Measurements from ENCODE around the gene MOCS2. TPM values are rescaled to one million over a fixed set of nuclear protein-coding genes. Genes with fewer than 3 reads are reported as not detected.

The MOCS2 gene
- polyA plus RNA-seq, 3 donors from 2014 or later = 33.3 to 59.9 (median 40.7) TPM

GRCh38 chr5:53055365-53055764 is 54.2 kb downstream of the MOCS2 start:
- no peaks in the 10 kb centered on the region for H3K9me3 Mint-ChIP-seq
- H3K27me3 Mint-ChIP-seq (ENCODE audit: low read depth in 3 of 3) = peaks cover 2 to 7% (median 3%) of the 10 kb centered on the region in 3 donors
- H3K4me1 Mint-ChIP-seq = no peaks in the 10 kb centered on the region
- H3K4me3 Mint-ChIP-seq = no peak overlapping the region
- H3K27ac Mint-ChIP-seq = no peak overlapping the region
- DNase-seq = no peak
- H3K36me3 Mint-ChIP-seq = no peaks in the 10 kb centered on the region

GRCh38 chr5:53053364-53053763 is 56.2 kb downstream of the MOCS2 start:
- no peak overlapping the region for H3K27ac Mint-ChIP-seq
- H3K9me3 Mint-ChIP-seq = no peaks in the 10 kb centered on the region
- H3K4me1 Mint-ChIP-seq = no peaks in the 10 kb centered on the region
- DNase-seq = no peak
- peaks cover 2 to 10% (median 3%) of the 10 kb centered on the region in 3 donors for H3K27me3 Mint-ChIP-seq (ENCODE audit: low read depth in 3 of 3)
- no peaks in the 10 kb centered on the region for H3K36me3 Mint-ChIP-seq
- H3K4me3 Mint-ChIP-seq = no peak overlapping the region

- Mint-ChIP-seq H3K4me1 (no peaks in the 10 kb centered on the region), H3K27ac (no peak overlapping the region), H3K4me3 (no peak overlapping the region), H3K36me3 (no peaks in the 10 kb centered on the region), H3K9me3 (no peaks in the 10 kb centered on the region), H3K27me3 (ENCODE audit: low read depth in 3 of 3) (peaks cover 0 to 7% (median 2%) of the 10 kb centered on the region in 3 donors)
- DNase-seq = no peak
These were observed 57.1 kb downstream of the MOCS2 start for GRCh38 chr5:53052499-53052898.

- peaks cover 0 to 4% (median 0%) of the 10 kb centered on the region in 6 donors for H3K9me3 Mint-ChIP-seq
- peaks cover 0 to 9% (median 4%) of the 10 kb centered on the region in 3 donors for H3K27me3 Mint-ChIP-seq (ENCODE audit: low read depth in 3 of 3)
- no peak overlapping the region for H3K27ac Mint-ChIP-seq
- H3K36me3 Mint-ChIP-seq = no peaks in the 10 kb centered on the region
- no peak for DNase-seq
- H3K4me1 Mint-ChIP-seq = no peaks in the 10 kb centered on the region
- no peak overlapping the region for H3K4me3 Mint-ChIP-seq
These were observed 61.3 kb downstream of the MOCS2 start for GRCh38 chr5:53048248-53048647.

Other genes with a start within 250 kb of the MOCS2 start
- gene ITGA2, start 120.4 kb downstream of the MOCS2 start, polyA plus RNA-seq = not detected

Measured in immature natural killer cell (primary cell).